C1 segment of cervical spinal cord (tissue), 14 donors: Measurements from ENCODE around the gene ALPK1.
A peak's percentile ranks its signal among the peaks of the same experiment; 100 is the strongest.

ENCODE experiments used
- DNase-seq, 14 donors: peaks; one replicate each; lab custom pipeline; 2025; lab: John Stamatoyannopoulos, UW

Gene ALPK1

DNA sequence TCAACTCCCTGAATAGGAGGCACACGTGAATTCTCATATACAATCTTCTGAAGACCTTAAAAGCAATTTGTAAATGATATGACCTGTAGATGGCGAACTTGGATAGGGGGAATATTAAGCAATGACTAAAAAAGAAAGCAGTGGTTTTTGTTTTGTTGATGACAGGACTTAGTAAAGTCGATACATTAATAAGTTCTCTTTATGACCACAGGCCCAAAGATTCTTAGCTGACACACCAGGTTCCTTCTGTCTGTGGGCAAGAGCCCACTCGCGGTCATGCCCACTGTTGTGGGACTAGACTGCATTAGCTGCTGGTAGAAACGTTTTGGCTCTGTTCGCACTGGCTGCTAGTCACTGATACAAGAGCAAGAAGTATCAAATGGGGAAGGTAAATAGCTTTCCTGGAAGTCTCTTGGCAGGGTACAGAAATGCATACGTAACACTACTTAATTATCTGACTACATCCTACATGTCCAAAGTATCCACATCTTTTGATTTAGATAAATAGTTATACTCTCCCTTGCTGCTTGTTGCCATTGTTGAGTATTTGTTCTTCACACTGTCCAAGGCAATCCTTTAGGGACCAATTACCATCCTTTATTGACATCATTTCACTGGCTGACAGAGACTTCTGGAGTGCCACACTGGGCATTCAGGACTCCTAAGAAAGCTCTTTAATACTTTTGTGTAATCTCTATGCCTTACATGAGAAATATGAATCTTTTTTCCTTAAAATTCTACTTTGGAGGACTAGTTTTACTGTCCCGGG, 31.0 kb downstream of the ALPK1 start:
- DNase-seq = peak in 2 of 14 donors; percentile 2 to 8

DNA sequence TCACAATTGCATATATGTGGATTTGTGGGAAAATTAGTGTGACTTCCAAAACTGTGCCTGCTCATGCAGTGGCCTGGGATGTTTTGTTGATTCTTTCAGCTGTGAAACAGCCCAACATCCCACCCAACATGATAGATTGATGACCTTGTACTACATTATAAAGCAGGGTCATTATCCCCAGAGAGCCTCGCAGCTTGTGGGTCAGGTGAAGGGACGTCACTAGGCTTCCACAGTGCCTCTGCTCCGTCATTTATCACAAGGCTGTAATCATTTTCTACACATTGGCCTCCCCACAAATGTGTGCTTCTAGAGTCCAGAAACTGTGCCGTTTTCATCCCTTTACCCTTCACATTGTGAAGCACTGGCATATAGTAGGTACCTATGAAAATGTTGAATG, 31.6 kb downstream of the ALPK1 start:
- no peak for DNase-seq

DNA sequence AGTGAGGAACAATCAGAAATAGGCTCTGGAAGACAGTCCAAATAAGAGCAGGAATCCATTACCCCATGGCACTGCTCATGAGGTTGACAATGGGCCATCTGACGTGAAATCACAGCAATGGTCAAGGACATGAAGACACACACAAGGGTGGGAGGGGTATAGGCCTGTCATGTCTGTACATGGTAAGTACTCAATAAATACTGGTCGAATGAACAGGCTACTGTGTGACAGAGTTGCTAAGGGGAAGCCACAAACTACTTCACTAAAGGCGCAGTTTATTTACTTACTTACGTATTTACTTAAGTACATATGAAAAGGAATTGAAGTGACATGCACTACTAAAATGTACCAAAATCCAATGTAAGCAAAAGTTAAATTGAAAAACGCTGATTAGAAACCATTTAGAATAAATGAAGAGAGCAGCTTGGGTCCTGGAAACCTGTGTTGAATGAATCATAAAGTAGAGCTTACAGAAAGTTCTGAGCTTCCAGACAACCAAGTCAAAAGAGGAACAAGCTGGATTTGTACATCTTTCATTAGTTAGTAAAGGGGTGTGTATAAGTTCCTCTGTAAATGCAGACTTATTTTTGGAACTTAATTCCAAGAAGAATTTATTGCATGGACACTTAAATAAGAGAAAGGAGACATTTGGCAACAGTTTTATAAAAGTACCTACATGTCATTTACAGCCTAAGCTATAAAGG, 32.7 kb downstream of the ALPK1 start:
- DNase-seq = no peak

DNA sequence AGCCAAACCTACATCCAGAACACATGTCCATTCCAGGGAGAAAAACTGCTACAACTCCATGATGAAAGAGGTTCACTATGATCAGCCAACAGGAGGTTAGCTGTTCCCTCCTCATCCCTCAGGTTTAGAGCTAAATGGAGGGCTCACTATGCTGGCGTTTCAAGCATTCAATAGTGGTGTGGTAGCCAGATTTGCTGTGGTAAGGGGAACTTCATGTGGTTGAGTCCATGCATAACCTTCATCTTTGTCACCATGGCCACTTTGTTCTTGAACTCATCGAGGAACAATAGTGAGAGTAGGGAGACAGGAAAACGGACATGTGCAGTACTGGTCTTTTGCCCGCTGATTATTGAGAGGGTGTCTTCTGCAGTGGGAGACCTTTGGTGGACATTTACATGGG, 33.8 kb downstream of the ALPK1 start:
- no peak for DNase-seq

DNA sequence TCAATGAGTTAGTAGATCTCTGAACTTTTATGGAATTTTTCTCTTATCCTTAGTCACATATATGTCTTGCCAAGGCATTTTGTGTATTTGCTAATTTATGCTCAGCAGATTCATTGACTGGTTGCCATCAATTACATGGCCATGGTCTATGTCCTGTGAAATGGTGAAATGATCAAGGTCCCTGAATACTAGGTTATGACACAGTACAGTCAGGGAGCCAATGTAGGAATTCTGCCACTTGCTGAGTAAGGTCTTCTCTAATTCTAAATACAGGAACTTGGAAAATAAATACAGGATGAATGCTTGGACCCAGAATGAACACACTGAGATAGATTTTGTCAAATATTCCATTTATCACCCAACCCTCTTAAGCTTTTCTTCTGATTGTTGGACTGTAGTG, 35.2 kb downstream of the ALPK1 start:
- DNase-seq = no peak

DNA sequence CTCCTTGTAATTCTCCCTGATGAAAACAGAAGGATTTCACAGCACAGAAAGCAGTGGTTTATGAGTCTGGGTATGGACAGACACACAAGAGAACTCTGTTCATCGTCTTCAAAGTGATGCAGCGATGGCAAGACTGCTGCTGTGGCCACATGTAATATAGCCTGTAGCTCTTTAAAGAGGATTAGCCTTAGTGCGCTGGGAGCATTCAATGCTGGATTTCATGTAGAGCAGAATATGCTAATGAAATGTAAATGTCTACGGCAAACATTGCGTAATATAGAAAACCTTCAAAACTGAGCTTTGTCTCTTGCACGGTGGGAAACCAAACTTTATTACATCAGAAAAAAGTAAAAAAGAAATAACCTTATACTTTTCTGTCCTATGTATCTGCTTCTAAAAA, 42.9 kb downstream of the ALPK1 start:
- no peak for DNase-seq

DNA sequence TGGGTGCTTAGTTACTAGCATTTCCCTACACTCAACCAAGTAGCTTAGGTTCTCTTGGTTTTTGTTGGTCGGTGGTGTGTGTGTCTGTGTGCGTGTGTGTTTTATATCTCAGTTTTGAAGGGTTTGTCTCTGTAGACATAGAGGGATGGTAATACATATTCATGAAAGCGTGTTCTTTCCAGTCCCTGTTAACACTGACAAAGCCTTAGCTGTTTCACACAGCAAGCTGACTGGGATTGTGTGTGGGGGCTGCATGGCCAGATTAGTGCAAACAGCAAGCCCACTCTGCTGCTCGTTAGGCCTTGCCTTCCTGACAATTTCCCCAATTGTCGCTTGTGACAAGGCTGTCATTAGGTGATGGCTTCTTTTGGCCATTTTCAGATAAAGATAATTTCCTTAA, 43.9 kb downstream of the ALPK1 start:
- DNase-seq = no peak

DNA sequence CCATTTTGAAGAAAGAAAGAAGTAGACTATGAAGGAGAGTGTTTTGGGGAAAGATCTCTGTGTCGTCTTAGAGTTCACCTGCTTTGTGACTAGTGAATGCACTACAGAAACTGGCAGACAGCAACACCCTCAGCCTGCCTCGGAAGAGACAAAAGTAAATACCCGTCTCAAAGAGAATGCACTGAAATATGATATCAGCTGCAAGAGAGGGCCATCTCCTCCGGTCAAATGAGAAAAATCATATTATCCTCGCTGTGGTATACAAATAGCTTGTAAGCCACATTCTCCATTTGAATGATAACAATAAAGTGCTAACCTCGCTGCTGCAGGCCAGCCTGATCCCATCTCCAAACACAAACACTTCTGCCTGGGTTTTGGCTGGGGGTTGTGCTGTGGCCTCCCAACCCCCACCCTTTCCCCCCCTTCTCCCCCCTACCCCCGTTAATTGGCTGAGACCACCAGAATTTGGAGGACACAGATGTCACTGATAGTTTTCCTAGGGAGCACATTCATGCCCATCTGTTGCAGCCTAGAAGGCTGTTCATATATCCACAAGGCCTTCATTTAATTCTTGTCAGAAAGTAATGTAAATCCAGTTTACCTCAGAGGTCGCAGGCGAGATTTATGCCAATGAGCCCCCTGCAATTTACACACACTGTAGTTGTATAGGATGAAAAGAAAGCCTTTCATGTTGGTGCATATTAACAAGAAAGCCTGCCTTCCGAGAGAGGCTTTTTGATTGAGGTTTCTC, 46.3 kb downstream of the ALPK1 start:
- no peak for DNase-seq

DNA sequence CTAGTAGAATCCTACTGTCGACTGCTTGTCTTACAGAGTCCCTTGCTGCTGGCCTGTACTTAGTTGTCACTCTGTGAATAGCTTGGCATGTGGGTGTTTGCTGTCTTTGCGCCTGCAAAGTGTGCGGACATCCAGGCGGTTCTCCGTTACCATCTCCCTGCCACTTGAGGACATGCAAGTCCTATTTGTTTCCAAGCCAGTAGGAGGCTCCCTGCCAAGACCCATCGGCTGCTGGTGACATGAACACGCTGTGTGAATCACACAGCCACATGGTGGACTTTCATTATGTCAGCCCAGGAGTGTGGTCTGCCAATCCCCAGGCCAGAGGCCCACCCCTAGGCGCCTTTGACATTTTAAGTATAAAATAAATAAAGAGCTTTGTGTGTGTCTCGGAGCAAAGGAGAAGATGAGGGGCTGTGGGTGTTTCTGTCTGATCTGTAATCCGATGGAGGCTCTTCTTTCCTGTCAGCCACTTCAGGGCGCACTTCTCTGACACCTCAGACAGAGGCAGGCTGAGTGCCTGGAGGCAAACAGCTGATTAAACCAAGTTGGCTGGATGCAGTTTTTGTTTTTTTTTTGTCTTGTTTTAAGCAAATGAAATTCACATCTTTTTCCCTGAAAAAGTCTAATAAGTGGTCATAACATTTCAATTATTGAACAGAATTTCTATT, 51.5 kb downstream of the ALPK1 start:
- DNase-seq = peak in 11 of 14 donors; percentile 7 to 81 (median 36)

DNA sequence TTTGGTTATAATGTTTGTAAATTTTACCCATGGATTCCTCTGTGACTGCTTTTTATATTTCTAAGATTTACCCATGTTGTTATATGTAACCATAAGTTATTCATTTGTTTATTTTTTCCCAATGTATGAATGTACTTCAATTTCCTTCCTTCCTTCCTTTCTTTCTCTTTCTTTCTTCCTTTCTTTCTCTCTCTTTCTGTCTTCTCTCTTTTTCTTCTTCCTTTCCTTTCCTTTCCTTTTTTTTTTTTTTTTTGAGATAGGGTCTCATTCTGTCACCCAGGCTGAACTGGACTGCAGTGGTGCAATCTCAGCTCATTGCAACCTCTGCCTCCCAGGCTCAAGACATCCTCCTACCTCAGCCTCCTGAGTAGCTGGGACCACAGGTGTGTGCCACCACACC, 55.6 kb downstream of the ALPK1 start:
- DNase-seq = no peak

DNA sequence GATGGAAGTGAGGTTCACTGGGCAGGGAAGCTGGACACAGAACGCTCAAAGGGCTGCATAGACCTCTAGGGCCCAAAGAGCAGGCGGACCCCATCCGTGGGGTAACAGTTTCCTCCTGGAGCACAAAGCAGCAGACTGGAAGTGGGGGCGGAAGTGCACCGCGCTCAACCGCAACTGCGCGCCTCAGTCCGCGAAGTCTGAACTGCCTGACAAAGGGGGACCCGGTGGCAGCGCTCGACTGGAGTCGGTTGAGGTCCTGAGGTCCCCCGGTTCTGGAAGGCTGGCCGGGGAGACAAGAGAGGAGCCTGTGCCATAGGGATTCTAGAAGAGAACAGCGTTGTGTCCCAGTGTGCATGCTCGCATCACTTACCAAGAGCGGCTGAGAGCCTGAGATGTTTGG, 58.5 kb downstream of the ALPK1 start:
- no peak for DNase-seq

DNA sequence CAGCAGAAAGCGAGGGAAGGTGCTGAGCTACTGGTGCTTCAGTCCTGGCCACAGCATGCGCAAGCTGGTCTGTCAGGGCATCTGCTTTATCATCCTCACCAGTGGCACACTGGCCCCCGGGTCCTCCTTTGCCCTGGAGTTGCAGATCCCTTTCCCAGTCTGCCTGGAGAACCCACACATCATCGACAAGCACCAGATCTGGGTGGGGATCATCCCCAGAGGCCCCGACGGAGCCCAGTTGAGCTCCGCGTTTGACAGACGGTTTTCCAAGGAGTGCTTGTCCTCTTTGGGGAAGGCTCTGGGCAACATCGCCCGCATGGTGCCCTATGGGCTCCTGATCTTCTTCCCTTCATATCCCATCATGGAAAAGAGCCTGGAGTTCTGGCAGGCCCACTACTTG, 60.3 kb downstream of the ALPK1 start:
- no peak for DNase-seq

DNA sequence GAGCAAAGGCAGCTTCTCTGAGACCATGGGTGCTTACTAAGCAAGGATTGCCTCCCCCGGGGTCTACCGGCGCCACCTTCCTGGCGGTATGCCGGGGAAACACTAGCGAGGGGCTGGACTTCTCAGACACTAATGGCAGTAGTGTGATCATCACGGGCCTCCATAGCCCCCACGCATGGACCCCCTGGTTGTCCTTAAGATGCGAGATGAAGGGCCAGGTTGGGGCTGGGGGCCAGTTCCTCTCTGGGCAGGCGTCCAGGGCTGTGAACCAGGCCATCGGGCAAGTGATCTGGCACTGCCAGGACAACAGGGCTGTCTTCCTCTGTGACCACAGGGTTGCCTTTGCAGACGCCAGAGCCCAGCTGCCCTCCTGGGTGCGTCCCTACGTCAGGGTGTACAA, 60.7 kb downstream of the ALPK1 start:
- DNase-seq = no peak

DNA sequence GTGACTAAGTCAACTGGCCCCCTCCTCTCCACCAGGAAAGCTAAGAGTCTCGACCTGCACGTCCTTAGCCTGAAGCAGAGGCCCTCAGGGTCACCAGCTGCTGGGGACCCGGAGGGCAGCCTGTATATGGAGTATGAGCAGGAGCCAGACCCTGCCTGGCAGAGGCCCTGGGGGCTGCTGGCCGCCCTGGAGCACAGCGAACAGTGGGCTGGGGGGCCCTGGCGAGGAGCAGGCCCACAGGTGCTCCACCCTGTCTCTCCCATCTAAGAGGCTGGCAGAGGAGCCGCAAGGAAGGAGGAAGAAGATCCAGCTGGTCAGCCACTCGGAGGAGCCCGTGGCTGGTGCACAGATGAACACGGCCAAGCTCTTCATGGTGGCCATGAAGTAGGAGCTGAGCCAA, 61.2 kb downstream of the ALPK1 start:
- no peak for DNase-seq

DNA sequence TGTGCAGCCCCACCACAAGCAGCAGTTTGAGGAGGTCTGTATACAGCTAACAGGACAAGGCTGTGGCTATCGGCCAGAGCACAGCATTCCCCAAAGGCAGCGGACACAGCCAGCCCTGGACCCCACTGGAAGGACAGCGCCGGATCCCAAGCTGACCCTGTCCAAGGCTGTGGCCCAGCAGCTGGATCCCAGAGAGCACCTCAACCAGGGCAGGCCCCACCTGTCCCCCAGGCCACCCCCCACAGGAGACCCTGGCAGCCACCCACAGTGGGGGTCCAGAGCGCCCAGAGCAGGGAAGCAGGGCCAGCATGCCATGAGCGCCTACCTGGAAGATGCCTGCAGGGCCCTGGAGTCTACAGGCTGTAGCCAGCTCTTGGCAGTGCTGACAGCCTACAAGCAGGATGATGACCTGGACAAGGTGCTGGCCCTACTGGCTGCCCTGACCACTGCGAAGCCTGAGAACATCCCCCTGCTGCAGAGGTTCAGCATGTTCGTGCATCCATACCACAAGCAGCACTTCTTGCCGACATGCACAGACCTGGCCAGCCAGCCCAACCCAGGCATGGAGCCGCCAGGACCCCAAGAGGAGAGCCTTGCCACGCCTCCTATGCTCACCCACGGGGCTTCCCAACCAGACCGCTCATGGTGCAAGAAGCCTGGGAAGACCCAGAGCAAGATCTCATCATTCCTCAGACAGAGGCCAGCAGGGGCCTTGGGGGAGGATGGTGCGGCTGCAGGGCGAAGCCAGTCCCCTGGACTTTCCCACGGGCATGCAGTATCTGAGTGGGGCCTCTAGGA, 62.0 kb downstream of the ALPK1 start:
- DNase-seq = no peak

DNA sequence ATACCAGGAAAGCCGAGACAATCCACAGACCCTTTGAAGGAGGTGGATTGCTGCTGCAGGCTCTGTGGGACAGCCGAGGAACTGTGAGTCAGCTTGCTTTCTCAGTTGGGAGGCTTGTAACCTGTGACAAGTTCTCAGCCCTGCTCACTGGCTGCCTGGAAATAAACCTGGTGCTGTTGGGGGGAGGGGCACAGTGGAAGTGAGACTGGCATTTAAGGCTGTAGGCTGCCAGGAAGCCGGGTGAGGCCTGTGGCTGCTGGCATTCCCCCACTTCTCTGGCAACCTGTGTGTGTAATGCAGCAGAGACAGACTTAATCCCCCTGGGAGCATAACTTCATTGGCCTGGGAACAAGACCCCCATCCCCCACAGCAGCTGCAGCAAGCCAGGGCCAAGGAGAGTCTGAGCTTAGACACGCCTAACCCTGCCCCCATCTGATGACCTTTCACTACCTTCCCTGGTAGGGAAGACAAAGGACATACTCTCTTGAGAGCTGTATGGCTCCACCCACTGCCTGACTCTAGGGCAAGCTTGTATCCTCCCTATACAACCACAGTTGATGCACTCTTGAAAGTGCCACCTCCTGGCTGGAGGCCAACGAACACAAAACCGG, 64.1 kb downstream of the ALPK1 start:
- DNase-seq = no peak

DNA sequence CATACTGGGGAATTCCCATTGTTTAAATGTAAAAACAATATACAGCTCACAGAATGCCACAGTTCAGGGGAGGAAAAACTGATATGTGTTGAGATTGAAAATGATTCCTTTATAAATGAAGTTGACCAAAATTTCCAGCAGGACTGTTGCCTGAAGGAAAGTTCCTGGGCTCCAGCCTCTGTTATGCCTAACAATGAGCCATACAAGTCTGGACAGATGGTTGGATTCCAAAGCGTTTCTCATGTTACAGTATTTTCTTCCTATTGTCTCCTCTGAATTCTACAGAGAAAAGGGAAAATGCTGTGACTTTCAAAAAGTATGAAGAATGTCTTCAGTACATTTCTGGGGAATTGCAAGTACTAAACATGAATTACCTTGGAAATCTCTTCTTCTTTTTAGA, 73.3 kb downstream of the ALPK1 start:
- DNase-seq = no peak

DNA sequence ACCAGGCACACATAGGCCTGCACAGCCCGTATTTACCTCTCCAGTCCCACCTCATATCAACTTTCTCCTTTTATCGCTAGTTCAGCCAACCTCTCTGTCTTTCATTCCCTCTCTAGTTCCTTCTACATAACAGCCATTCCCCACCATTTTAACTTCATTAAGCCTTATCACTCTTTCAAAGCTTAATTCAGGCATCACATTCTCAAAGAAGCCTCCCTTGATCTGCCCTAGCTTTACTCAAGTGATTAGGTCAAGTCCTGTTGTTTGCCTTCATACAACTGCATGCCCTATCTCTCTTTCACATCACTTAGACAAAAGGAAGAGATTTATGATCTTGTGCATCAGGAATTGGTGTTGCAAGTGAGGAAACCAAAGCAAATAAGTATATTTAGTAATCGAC, 74.2 kb downstream of the ALPK1 start:
- DNase-seq = no peak

DNA sequence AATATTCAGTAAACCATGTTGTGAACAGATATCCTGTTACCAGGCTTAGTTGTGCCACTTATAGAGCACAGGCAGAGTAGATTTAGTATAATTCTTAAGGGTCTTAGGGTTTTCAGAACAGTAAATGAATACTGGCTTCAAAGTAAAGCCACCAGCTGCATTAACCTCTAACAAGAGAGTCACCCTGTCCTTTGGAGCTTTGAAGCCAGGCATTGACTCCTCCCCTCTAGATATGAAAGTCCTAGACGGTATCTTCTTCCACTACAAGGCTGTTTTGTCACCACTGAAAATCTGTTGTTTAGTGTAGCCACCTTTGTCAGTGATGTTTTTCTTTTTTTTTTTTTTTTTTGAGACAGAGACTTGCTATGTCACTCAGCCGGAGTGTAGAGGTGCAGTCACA, 77.7 kb downstream of the ALPK1 start:
- DNase-seq = no peak

DNA sequence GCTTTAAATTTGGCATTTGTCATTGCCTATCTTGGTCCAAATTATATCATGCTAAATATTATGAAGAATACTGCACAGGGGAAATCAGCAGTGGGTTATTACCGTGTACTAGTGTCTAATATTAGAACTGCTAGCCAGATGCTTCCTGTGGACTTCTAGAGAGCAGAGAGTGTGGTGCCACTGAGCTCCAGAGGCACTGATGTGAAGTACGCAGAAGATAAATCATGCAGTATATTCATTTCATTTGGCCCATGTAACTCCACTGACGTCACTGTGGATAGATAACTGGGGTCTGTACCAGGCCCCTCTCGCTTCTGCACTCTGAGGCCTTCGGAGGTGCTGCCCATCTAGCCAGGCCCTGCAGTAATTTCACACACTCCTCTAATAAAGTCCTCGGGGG, 80.0 kb downstream of the ALPK1 start:
- no peak for DNase-seq
